NCI-H510A treated with DMSO at 0.1 percent for 48 hours (cell line): Measurements from ENCODE around the gene DRC3.
"Not testable (repeated sequence)": the region's sequence is repeated elsewhere in the genome, so short reads cannot be mapped to it uniquely, and the experiment has no call there.

Source experiments
- DNase-seq: peaks from one replicate; lab custom pipeline; 2025; lab: John Stamatoyannopoulos, UW

The DRC3 gene

DNA sequence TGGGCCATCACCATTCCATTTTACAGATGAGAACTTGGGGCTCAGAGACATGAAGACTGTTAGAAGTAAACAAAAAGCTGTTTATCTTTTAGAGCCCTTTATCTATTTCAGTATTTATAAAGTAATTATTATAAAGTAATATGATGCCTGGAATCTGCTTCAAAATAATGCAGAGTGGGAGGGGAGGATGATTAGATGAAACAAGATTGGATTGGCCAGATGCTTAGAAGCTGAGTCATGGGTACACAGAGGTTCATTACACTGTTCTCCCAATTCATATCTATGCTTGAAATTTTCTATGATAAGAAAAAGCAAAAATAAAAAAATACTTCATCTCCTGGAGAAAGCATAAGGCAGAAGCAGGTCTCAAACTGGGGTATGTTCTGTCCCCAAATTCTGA lies 29.8 kb upstream of the DRC3 start:
- no peak for DNase-seq

DNA sequence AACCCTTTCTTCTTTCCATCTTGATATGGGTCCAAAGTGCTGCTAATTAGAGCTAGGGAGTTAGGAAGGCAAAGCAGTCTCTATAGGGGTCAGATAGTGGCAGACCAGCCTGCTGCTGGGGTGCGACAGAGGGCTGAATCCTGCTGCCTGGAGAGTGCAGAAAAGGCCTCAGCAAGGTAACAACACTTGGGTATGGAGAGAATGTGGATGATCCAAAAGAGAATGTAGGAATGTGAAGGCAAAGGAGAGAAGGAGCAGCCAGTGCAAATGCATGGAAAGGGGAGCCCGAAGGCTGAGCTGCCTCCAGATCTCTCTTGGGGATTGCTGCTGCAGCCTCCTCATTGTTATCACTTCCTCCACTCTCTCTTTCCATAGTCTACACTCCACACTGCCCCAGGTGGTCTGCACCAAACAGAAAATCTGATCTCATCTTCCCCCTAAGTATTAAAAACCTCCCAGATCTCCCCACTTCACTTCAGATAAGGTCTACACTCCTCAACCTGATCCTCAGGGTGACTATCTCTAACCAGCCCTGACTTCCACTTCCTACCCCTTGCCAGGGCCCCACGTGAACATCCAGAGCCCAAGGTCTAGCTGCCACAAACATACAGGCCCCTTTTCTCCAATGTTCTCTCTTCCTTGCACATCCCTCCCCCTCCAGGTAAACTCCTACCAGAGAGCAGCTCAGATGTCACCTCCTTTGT lies 29.2 kb upstream of the DRC3 start:
- DNase-seq, result no peak

DNA sequence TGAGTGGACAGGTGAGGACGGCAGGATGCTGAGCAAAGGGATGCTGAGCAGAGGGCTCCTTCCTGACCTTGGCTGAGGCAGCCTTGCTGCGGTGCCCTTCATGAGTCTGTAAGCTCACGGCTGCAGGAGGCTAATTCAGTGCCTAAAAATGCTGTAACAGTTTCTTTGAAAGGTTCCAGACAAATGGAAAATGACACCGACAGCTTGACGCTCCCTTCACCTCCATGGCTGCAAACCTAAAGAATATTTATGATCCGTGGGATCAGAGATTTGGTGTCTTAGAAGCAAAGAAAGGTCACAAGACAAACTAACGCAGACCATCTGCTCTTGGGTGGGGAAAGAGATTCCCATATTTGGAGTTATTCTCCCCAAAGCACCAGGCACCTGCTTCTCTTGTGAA lies 28.4 kb upstream of the DRC3 start:
- DNase-seq, result no peak

DNA sequence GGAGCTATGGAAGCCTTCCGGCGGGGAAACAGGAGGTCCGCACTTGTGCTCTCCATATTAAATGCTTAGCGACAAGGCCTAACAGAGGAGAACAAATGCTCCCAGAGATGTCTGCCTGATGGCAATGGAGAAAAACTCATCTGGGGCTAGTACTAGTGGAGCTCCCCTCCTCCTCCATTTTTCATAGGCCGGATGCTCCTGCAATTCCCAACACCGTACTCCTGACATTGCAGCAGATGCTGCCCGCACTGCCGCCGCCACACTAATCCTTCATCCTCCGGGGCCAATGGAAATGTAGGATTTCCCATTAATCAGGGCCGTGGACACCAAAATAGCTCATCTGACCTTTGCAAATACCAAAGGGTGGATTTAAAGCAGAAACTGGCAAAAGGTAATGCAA lies 27.9 kb upstream of the DRC3 start:
- no peak for DNase-seq

- no peak for DNase-seq
Measured at GRCh38 chr17:17946093-17946492, 26.6 kb upstream of the DRC3 start.

DNA sequence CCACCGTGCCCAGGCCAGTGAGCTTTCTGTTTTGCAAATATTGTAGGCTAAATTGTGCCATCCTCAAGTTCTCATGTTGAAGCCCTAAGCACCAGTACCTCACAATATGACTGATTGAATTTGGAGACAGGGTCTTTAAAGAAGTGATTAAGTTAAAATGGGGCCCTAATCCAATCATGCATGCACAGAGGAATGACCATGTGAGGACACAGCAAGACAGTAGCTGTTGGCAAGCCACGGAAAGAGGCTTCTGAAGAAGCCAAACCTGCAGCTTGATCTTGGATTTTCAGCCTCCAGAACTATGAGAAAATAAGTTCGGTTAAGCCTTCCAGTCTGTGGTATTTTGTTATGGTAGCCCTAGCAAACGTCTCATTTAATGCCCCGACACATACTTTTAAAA lies 25.4 kb upstream of the DRC3 start:
- no peak for DNase-seq

- no peak for DNase-seq
Measured at GRCh38 chr17:17947966-17948365, 24.7 kb upstream of the DRC3 start.

- DNase-seq, result no peak
Measured at GRCh38 chr17:17950347-17950746, 22.3 kb upstream of the DRC3 start.

DNA sequence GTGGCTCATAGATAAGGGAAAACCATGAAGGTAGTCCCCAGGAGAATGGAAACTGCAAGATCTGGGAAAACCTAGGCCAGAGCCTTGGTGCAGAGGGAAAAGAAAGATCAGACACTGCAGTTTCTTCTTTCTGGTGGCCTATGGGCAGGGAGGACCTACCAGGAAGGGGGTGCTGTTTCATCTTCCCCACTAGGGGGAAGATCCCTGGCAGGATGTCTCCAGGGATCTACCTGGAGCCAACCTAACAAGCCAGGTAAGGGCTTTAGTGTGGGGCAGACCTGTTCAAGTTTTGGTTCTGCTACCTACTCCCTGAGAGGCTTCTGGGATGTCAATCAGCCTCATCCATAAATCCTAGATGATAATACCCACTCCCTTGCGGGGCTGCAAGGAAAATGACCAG lies 21.9 kb upstream of the DRC3 start:
- DNase-seq, result no peak

DNA sequence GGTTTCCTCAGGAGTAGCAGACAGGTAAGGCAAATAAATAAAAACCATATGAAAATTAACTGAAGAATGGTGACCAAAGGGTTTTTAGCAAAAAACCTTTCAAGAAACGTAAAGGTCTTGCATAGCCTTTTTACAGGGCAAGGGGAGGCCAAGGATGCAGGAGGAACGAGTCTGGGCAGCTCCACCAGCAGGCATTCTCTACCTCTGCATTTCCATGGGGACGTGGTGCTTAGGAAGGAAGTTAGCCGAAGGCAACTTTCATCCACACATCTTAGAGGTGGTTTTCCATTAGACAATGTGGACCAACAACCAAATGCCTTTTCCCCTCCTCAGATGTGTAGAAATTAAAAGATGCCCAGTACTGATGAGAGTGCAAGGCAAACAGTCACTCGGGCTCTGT lies 21.1 kb upstream of the DRC3 start:
- DNase-seq, result no peak

DNA sequence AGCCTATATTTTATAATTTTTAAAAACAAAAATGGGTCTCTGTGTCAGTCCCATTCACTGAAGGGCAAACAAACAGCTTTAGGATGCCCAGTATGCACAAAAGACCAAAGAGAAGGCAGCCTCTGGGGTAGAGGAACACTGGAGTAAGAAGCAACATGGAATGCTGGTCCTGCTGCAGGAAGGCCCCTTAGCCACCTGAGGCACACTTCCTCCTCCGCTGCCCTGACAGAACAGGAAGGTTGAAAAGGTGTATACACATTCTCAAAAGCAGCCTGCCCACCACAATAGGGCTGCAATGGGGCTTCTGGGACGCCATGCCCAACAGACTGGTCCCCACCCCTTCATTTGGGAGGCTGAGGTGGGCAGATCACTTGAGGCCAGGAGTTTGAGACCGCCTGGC lies 20.0 kb upstream of the DRC3 start:
- DNase-seq, result no peak

DNA sequence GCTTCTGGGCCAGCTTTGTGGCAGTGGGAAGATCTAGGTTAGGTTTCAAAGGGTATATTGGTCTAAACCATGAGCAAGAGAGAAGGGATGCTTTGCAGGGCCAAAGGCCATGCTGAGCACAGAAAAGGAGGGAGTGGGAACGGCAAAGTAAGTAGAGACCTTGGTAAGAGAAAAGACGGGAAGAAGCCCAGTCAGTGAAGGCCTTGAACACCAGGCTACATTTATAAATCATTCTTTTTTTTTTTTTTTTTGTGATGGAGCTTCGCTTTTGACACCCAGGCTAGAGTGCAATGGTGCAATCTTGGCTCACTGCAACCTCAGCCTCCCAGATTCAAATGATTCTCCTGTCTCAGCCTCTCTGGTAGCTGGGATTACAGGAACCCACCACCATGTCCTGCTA lies 18.6 kb upstream of the DRC3 start:
- no peak for DNase-seq

- not testable (repeated sequence) for DNase-seq
Measured at GRCh38 chr17:17955790-17956341, 16.8 kb upstream of the DRC3 start.

- DNase-seq, result no peak
Measured at GRCh38 chr17:17957584-17957916, 15.1 kb upstream of the DRC3 start.

DNA sequence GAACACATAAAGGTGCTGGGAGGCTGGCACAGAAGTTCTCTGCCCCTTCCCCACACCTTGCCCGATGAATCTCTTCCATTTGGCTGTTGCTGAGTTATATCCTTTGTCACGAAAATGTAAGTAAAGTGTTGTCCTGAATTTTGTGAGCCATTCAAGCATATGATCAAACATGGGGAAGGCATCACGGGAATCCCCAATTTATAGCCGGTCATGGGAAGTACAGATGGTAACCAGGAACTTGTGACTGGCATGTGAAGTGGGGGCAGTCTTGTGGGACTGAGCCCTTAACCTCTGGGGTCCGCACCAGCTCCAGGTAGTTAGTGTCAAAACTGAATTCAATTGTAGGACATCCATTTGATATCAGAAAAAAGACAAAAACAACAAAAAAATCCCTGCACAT lies 13.7 kb upstream of the DRC3 start:
- no peak for DNase-seq

DNA sequence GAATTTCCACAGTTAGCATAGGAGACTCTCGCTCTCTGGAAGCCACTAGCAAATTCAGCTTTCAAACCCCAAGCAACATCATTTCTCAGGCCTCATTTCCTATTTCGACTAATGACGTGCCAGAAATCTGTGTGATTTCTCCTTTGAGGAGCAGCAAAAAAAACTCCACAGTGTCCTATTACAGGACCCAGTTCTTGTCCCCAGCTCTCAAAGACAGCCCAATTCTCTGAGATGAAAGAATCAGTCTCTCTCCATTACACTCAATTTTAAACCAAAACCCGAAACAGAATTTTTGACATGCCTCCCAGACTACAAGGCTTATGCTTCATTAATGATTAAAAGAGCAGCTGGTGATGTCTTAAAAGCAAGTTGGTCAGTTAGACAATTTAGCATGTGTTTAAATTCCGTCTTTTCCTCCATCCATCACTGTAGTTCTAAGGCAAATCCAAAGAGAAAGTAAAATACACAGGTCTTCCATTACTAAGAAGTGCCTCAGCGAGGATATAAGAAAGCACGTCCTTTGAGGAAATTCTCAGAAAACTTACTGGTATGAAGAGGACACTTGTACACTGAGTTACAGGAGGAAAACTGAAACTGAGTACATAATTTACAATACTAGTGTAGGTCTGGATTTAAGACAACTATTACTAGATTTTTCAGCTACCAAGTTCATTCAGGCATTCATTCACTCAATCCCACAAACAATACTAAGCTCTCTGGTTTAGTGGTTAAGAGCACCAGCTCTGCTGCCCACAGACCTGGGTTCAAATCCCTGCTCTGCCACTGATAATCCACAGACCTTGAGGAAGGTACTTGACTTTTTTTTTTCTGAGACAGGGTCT lies 12.9 kb upstream of the DRC3 start:
- no peak for DNase-seq

GRCh38 chr17:17960500-17961030 lies 12.1 kb upstream of the DRC3 start:
- DNase-seq, result no peak

DNA sequence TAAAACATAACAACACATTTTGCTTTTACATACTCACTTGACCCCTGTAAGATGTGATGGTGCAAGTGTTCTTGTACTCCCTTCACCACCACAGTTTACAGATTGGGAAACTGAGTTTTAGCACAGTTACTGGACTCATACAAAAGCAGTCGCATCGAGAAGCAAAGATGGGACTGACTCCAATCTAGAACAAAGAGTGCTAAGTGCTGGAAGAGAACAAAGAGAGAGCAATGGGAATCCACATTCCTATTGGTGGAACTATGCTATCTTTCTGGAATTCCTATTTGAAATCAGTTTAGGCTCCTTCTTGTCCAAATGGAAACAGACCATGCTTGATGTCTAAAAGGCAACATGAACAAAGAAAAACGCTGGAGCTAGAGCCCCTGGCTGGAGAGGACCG lies 9.6 kb upstream of the DRC3 start:
- no peak for DNase-seq

- DNase-seq, result no peak
Measured at GRCh38 chr17:17963694-17964436, 8.8 kb upstream of the DRC3 start.

- no peak for DNase-seq
Measured at GRCh38 chr17:17964710-17965109, 8.0 kb upstream of the DRC3 start.

GRCh38 chr17:17965152-17965721 lies 7.4 kb upstream of the DRC3 start:
- no peak for DNase-seq

DNA sequence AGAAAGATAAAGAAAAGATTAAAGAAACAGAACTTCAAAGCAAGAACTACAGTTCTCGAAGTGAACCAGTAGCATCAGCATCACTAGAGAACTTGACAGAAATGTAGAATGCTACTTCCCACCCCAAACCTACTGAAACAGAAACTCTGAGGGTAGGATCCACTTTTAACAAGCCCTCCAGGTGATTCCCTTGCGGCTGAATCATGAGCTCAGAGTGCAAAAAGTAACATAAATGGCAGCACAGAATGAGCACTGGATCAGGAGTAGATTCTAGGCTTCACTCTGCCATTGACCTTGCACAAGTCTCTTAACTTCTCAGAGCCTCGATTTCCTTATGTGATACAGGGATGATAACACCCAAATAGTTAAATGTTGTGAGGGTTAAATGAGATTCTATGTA lies 6.3 kb upstream of the DRC3 start:
- no peak for DNase-seq
